Fibroblast of lung (primary cell): ENCODE results near the gene DLD. TPM values are rescaled to one million over a fixed set of nuclear protein-coding genes. Genes with fewer than 3 reads are reported as not detected.
"Not testable (repeated sequence)": the region's sequence is repeated elsewhere in the genome, so short reads cannot be mapped to it uniquely, and the experiment has no call there.

ENCODE experiments used
- DNase-seq, 2 donors: peaks; one replicate each; pipeline versions ENCODE4 v3.0.0 to v3.0.0-alpha.2; 2010; ENCODE audit warnings: low read depth in 2 of 2
- H2AFZ ChIP-seq: 2 replicates; pipeline ENCODE4 v1.5.1; 2012; ENCODE audit warnings: low read length, control low read depth, inconsistent platforms
- H3K27ac ChIP-seq: 2 replicates; pipeline ENCODE4 v1.5.1; 2011; ENCODE audit warnings: low read length, control low read depth; ENCODE audit not compliant: insufficient read depth
- H3K27me3 ChIP-seq: 2 replicates; pipeline ENCODE4 v1.5.1; 2011; ENCODE audit warnings: mild to moderate bottlenecking, low read length; ENCODE audit not compliant: control insufficient read depth, insufficient read depth
- H3K36me3 ChIP-seq: 2 replicates; pipeline ENCODE4 v1.5.1; 2011; ENCODE audit warnings: low read length; ENCODE audit not compliant: control insufficient read depth, insufficient read depth
- H3K4me1 ChIP-seq: 2 replicates; pipeline ENCODE4 v1.5.1; 2011; ENCODE audit warnings: low read length; ENCODE audit not compliant: control insufficient read depth, insufficient read depth; ENCODE audit errors: extremely low read depth
- H3K4me2 ChIP-seq: 2 replicates; pipeline ENCODE4 v1.5.1; 2011; ENCODE audit warnings: low read length, control low read depth; ENCODE audit not compliant: insufficient read depth; ENCODE audit errors: extremely low read depth
- H3K4me3 ChIP-seq, 4 experiments: fragments of 200-600 bp in 1 of 4; sonication (generic) in 1 of 4; replicated peaks in 1 of 4; 2 replicates each; pipeline ENCODE4 v1.5.1; 2011 to 2016; ENCODE audit warnings: low read length in 4 of 4, low read depth in 3 of 4, mild to moderate bottlenecking in 3 of 4, control low read depth in 2 of 4, inconsistent platforms in 1 of 4, mixed read lengths in 1 of 4; ENCODE audit not compliant: insufficient read depth in 1 of 4; ENCODE audit errors: control extremely low read depth in 1 of 4
- H3K79me2 ChIP-seq: 2 replicates; pipeline ENCODE4 v1.5.1; 2012; ENCODE audit warnings: mild to moderate bottlenecking, low read length, inconsistent platforms; ENCODE audit not compliant: control insufficient read depth, insufficient read depth
- H3K9ac ChIP-seq: 2 replicates; pipeline ENCODE4 v1.5.1; 2011; ENCODE audit warnings: mild to moderate bottlenecking, low read length, control low read depth; ENCODE audit not compliant: insufficient read depth
- H3K9me3 ChIP-seq: 2 replicates; pipeline ENCODE4 v1.5.1; 2012; ENCODE audit warnings: low read depth, low read length; ENCODE audit not compliant: control insufficient read depth, insufficient read depth
- H4K20me1 ChIP-seq: 2 replicates; pipeline ENCODE4 v1.5.1; 2011; ENCODE audit warnings: low read length; ENCODE audit not compliant: control insufficient read depth, insufficient read depth; ENCODE audit errors: extremely low read depth
- EZH2 ChIP-seq: IDR thresholded peaks from 2 replicates; pipeline ENCODE4 v1.5.1; 2012; ENCODE audit warnings: low read length, control low read depth, mild to moderate bottlenecking; ENCODE audit errors: missing control alignments
- polyA plus RNA-seq, 2 donors: library from polyadenylated mRNA; depleted of rRNA in 1 of 2; stranded (reverse) in 1 of 2; unstranded in 1 of 2; fragments of >200 nt; gene quantifications; 2 replicates each; pipeline ENCODE4 v1.2.1, GENCODE V29; 2011 to 2012; ENCODE audit warnings: missing spikeins in 1 of 2
- total RNA-seq: library from RNA; depleted of rRNA; stranded (reverse); fragments of >200 nt; gene quantifications from 2 replicates; pipeline ENCODE4 v1.2.1, GENCODE V29; 2014
- TF ChIP-seq, protein P1 (sequence below), 2 donors: IDR thresholded peaks in 1 of 2; conservative IDR thresholded peaks in 1 of 2; 1 replicate in 1 of 2; 2 replicates in 1 of 2; pipeline ENCODE4 v1.5.1; 2011 to 2012; ENCODE audit warnings: low read length in 2 of 2, control low read depth in 1 of 2, inconsistent platforms in 1 of 2, low read depth in 1 of 2, mild to moderate bottlenecking in 1 of 2

The DLD gene
- total and polyA plus RNA-seq, 2 donors (not counting 1 experiment from before 2014, with no cell fraction given) = 48.6 to 160 TPM

- H3K27me3 ChIP-seq = peaks cover 10% of the 10 kb centered on the region
- no peaks in the 10 kb centered on the region for H4K20me1 ChIP-seq
- H3K9me3 ChIP-seq = no peaks in the 10 kb centered on the region
- no peak overlapping the region for H3K9ac ChIP-seq
- H3K27ac ChIP-seq = no peak overlapping the region
- no peak overlapping the region for H3K4me3 ChIP-seq
- H3K36me3 ChIP-seq = no peaks in the 10 kb centered on the region
- no peak for DNase-seq
- no peak overlapping the region for H2AFZ ChIP-seq
- TF ChIP-seq, protein P1, sequence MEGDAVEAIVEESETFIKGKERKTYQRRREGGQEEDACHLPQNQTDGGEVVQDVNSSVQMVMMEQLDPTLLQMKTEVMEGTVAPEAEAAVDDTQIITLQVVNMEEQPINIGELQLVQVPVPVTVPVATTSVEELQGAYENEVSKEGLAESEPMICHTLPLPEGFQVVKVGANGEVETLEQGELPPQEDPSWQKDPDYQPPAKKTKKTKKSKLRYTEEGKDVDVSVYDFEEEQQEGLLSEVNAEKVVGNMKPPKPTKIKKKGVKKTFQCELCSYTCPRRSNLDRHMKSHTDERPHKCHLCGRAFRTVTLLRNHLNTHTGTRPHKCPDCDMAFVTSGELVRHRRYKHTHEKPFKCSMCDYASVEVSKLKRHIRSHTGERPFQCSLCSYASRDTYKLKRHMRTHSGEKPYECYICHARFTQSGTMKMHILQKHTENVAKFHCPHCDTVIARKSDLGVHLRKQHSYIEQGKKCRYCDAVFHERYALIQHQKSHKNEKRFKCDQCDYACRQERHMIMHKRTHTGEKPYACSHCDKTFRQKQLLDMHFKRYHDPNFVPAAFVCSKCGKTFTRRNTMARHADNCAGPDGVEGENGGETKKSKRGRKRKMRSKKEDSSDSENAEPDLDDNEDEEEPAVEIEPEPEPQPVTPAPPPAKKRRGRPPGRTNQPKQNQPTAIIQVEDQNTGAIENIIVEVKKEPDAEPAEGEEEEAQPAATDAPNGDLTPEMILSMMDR (conservative IDR thresholded peaks at IDR 0.05 in 1 of 2, IDR thresholded peaks at IDR 0.05 in 1 of 2; ENCODE audit: low read depth in 1 of 2, low read length in 2 of 2) = no peak
- no peak for TF ChIP-seq EZH2
- H3K4me2 ChIP-seq = no peak overlapping the region
- H3K79me2 ChIP-seq = no peaks in the 10 kb centered on the region
- H3K4me1 ChIP-seq = no peaks in the 10 kb centered on the region
These were observed 8.2 kb upstream of the DLD start for GRCh38 chr7:107882766-107883165.

DNA sequence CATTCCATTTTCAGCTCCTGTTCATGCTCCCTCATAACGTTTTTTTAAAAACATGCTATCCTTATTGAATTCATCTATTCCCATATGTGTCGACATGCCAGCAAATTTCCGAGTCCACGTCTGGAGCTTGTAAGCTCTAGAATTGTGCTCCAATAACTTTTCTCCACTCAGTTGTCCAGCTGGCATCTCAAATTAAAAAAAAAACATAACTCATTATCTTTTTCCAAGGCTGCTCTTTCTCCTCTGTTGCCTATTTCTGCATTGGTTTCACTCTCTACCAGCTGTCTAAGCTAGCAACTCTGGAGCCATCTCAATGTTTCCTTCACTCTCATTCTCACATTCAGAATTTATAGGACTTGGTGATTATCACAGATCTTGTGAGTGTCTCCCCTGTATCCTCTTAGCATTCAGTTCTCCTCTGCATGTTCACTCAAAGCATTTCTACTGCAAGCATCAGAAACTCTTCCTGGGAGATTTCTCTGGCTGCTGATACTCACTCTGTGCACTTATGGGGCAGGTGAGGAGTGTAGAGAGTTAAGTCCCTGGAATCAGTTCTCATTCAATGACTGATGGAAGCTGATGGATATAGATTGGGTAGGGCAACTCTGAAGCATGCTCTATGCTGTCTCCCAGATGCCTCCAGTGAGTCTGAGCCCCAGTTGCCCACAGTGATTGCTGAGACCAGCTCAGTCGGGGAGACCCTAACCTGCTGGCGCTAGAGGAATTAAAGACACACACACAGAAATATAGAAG lies 6.7 kb upstream of the DLD start:
- Histone ChIP-seq H3K9me3 (no peaks in the 10 kb centered on the region), H4K20me1 (no peaks in the 10 kb centered on the region), H2AFZ (no peak overlapping the region), H3K9ac (no peak overlapping the region), H3K4me3 (no peak overlapping the region), H3K4me1 (no peaks in the 10 kb centered on the region), H3K4me2 (no peak overlapping the region), H3K27me3 (peaks cover 10% of the 10 kb centered on the region), H3K79me2 (no peaks in the 10 kb centered on the region), H3K27ac (no peak overlapping the region), H3K36me3 (no peaks in the 10 kb centered on the region)
- no peak for TF ChIP-seq EZH2
- TF ChIP-seq, protein P1 (conservative IDR thresholded peaks at IDR 0.05 in 1 of 2, IDR thresholded peaks at IDR 0.05 in 1 of 2; ENCODE audit: low read depth in 1 of 2, low read length in 2 of 2) = no peak
- DNase-seq = no peak

- H3K36me3 ChIP-seq, H3K4me3 ChIP-seq, H3K9me3 ChIP-seq, H3K4me2 ChIP-seq, H3K27me3 ChIP-seq, H4K20me1 ChIP-seq, H3K9ac ChIP-seq, H3K79me2 ChIP-seq, H3K27ac ChIP-seq, DNase-seq, H3K4me1 ChIP-seq, H2AFZ ChIP-seq: not testable (repeated sequence)
These were observed 3.2 kb upstream of the DLD start for GRCh38 chr7:107887827-107888226.
